D721Med (cell line): Measurements from ENCODE around the gene PPP1R3C.

Experiments used
- DNase-seq: peaks from one replicate; pipeline ENCODE4 v3.0.0; 2011; ENCODE audit warnings: low spot score; ENCODE audit not compliant: insufficient read length
- FAIRE-seq: peaks from 2 replicates; lab custom pipeline; 2011; peaks lifted over from hg19 to GRCh38; lab: Jason Lieb, UNC
- TF ChIP-seq, protein P1 (sequence below): IDR thresholded peaks from 2 replicates; pipeline ENCODE4 v1.5.1; 2012; ENCODE audit warnings: mild to moderate bottlenecking, control low read depth; ENCODE audit not compliant: insufficient read depth; ENCODE audit errors: missing control alignments

The PPP1R3C gene

DNA sequence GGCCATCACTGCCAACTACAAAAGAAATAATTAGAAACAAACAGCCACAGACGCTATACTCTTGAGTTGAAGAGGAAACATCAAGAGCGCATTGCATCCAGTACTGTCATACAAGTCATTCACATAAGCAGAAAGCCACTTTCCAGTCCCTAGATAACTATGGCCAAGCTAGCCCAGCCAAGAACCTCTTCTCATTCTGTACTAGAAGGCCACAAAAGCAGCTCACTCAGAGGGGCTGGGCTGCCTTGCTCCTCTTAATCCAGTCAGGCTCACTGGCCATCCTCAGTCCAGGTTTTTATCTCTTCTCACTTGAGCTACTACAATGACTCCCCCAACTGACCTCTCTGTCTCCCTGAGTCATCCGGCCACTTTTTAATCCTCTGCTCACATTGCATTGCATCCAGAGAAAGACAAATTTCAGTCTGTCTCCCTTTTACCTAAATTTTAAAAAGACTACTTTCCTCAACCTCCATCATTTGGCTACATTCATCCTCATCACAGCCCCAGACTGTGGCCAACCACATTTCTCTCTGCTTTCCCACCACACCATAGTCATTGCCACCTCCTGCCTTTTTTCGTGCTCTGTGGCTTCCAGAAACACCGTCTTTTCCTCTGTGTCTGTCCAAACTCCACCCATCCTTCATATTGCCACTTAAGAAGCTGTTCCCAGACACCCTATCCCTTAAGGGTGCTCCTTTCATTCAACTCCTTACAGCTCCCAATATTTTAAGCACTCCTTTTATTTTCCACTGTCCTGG lies 25.0 kb downstream of the PPP1R3C start:
- TF ChIP-seq, protein P1, sequence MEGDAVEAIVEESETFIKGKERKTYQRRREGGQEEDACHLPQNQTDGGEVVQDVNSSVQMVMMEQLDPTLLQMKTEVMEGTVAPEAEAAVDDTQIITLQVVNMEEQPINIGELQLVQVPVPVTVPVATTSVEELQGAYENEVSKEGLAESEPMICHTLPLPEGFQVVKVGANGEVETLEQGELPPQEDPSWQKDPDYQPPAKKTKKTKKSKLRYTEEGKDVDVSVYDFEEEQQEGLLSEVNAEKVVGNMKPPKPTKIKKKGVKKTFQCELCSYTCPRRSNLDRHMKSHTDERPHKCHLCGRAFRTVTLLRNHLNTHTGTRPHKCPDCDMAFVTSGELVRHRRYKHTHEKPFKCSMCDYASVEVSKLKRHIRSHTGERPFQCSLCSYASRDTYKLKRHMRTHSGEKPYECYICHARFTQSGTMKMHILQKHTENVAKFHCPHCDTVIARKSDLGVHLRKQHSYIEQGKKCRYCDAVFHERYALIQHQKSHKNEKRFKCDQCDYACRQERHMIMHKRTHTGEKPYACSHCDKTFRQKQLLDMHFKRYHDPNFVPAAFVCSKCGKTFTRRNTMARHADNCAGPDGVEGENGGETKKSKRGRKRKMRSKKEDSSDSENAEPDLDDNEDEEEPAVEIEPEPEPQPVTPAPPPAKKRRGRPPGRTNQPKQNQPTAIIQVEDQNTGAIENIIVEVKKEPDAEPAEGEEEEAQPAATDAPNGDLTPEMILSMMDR, result no peak
- FAIRE-seq, result no peak
- DNase-seq, result no peak

DNA sequence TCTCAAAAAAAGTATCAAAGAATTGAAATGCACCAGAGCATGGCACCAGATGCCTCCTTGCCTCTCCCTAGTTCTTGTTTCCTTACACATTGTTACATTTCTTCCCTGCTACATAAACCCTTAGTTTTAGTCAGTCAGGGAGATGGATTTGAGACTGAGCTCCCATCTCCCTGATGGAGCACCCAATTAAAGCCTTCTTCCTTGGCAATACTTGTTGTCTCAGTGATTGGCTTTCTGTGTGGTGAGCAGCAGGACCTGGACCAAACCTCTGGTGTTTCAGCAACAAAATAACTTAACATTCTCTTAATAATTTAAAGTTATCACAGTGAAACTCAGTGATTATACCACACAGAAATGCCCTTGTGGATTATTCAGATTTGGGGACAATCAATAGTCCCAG lies 26.9 kb downstream of the PPP1R3C start:
- FAIRE-seq (no peak), DNase-seq (no peak)
- TF ChIP-seq, protein P1, result no peak

DNA sequence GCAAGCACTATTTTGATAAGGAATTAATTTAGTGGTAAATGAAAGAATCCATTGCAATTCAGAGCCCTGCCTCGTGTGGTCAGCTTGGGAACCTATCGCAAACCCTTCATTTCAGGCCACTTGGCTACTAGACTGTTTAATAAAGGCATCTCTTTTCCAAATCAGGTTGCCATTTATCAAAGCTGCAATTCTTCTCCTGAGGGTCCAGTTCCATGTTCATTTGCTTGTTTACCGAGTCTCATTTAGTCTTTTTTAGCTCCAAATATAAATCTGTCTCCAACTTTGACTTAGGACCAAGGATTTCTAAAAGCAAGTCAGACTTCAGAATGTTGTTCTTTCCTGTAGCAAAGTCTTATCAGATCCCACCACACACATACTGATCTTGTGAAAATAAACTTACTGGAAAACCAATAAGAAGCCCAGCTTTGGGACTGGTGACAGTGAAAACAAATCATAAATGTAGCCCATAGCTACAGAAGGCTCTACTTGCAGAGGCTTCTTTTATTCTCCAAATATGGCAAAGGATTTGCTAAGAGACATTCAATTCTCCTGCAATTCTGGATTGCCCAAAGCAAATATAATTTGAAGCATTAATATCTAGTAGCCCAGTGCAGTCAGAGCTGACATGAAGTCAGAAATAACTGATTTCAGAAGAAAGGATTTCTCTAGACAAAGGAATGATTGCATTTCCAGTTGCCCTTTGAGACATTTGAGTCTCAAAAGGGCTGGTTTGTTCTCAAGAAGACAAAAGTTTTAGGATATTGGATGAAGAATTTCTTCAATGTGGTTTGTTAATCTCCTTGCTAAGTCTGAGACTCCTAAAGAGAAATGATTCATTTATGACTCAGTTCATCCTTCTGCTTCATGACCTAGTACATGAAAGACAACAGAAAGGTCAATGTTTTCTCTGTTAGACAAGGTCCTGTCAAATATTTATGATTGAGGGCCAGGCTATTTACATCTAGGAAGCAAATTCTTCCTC lies 28.0 kb downstream of the PPP1R3C start:
- DNase-seq (no peak), FAIRE-seq (no peak)
- TF ChIP-seq, protein P1, result no peak

DNA sequence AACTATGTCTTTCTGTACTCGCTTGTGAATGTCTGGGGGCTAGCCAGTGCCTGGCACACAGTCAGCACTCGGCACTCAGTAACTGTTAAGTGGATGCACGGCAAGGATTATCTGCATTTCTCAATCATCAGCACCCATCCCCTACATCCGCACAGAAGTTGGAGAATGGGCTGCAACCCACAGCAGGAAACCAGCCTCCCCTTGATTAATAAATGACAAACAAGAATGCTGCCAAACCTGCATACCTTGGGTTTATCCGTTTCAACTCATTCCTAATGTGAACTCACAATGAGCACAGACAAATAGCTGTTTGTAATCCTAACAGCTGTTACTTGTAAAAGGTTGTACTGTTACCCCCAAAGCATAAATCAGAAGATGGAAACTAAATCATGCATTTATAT lies 28.9 kb downstream of the PPP1R3C start:
- TF ChIP-seq, protein P1, result no peak
- FAIRE-seq (no peak), DNase-seq (no peak)

DNA sequence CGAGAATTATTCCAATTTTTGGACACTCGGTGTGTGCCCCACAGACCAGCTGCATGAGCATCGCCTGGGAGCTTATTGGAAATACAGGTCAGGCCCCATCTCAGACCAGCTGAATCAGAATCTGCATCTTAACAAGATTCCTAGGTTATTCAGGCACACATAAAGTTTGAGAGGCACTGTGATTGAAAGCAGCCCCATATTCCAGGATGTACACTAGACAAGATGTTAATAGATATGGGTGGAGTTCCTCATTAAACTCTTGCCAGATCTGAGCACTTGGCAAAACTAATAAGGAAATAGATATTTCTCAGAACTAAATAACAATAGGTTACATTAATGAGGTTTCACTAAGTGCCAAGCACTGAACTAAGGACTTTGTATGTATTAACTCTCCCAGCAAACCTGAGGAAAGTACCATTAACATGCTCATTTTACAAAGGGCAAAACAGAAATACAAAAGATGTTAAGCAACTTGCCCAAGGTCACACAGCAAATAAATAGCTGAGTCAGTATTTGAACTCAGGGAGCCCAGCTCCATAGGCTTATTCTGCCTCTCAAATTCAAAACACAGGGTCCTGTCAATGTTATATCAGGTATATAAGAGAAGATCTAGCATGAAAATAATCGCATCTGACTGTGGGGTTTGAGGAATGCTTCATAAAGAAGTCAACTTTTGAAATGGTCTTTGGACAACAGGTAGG lies 29.9 kb downstream of the PPP1R3C start:
- no peak for FAIRE-seq
- DNase-seq, result no peak
- TF ChIP-seq, protein P1, result no peak

DNA sequence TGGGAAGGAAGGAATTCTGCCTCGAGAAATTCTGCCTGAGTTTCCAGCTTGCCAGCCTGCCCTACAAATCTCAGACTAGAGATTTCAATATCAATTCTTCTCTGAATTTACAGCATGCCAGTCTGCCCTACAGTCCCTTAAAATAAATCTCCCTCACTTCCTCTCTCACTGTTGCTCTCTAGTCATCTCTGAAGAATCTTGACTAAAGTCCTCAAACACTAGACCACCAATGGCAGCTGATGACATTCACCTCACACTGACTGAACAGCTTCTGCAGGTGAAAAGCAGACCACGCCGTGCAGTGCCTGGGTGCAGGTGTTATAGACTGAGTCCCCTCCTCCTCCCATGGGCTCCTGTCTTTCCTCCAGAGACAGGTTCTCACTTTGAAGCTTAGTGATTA lies 30.4 kb downstream of the PPP1R3C start:
- no peak for DNase-seq
- FAIRE-seq, result no peak
- TF ChIP-seq, protein P1, result no peak
